GM20000 (cell line): Measurements from ENCODE around the gene PARD6G.

Source experiments
- DNase-seq: peaks from one replicate; pipeline ENCODE4 v3.0.0; 2012; ENCODE audit warnings: low spot score
- CTCF ChIP-seq: IDR thresholded peaks from 2 replicates; pipeline ENCODE4 v1.5.1; 2012; ENCODE audit warnings: mild to moderate bottlenecking, control low read depth; ENCODE audit errors: extremely low read depth, missing control alignments

PARD6G gene

GRCh38 chr18:80133124-80133523 lies 114.2 kb downstream of the PARD6G start:
- no peak for TF ChIP-seq CTCF
- DNase-seq = no peak

GRCh38 chr18:80132180-80132812 lies 115.0 kb downstream of the PARD6G start:
- DNase-seq = no peak

GRCh38 chr18:80130555-80130954 lies 116.8 kb downstream of the PARD6G start:
- no peak for DNase-seq
- no peak for TF ChIP-seq CTCF

More at GRCh38 chr18:80132180-80132812, 115.0 kb downstream of the PARD6G start:
- no peak for TF ChIP-seq CTCF

- TF ChIP-seq CTCF = no peak
- no peak for DNase-seq
Measured at GRCh38 chr18:80129672-80130367, 117.5 kb downstream of the PARD6G start.

- no peak for DNase-seq
- no peak for TF ChIP-seq CTCF
Measured at GRCh38 chr18:80127635-80128034, 119.7 kb downstream of the PARD6G start.

- no peak for TF ChIP-seq CTCF
- no peak for DNase-seq
Measured at GRCh38 chr18:80126797-80127196, 120.5 kb downstream of the PARD6G start.

DNA sequence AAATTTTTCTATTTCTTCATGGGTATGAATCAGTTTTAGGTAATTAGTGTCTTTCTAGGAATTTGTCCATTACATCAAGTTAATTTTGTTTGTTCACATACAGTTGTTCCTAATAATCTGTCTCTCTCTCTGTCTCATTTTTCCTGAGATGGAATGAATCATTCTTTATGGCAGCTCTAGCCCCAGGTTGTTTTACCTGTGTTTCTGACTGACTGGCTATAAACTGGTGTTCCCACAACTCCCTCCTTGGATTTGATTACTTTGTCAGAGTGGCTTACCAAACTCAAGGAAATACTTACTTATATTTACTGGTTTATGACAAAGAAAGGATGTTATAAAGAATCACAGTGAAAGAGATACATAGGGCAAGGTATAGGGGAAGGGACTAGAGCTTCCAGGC lies 123.2 kb downstream of the PARD6G start:
- no peak for DNase-seq
- no peak for TF ChIP-seq CTCF
